HG03025 (cell line): ENCODE data around the gene NANS.

Experiments used
- ATAC-seq: cut with Tn5 transposase; IDR thresholded peaks from one replicate; pipeline ENCODE4 v1.9.1; 2021; ENCODE audit warnings: mild to moderate bottlenecking, moderate library complexity; ENCODE audit not compliant: unreplicated experiment, low FRiP score

NANS gene

GRCh38 chr9:98037357-98037756 is 19.2 kb upstream of the NANS start:
- no peak for ATAC-seq

GRCh38 chr9:98038958-98039357 is 17.6 kb upstream of the NANS start:
- no peak for ATAC-seq

- no peak for ATAC-seq
These were observed 16.9 kb upstream of the NANS start for GRCh38 chr9:98039607-98040017.

GRCh38 chr9:98040212-98040611 is 16.3 kb upstream of the NANS start:
- no peak for ATAC-seq

GRCh38 chr9:98043915-98044314 is 12.6 kb upstream of the NANS start:
- ATAC-seq, result no peak

GRCh38 chr9:98045234-98046179 is 11.0 kb upstream of the NANS start:
- no peak for ATAC-seq

- ATAC-seq, result no peak
These were observed 10.4 kb upstream of the NANS start for GRCh38 chr9:98046180-98046543.

GRCh38 chr9:98047002-98047401 is 9.5 kb upstream of the NANS start:
- no peak for ATAC-seq

- ATAC-seq, result no peak
These were observed 7.1 kb upstream of the NANS start for GRCh38 chr9:98049288-98050072.

GRCh38 chr9:98050351-98050750 is 6.2 kb upstream of the NANS start:
- ATAC-seq, result no peak

GRCh38 chr9:98054376-98054951 is 2.1 kb upstream of the NANS start:
- no peak for ATAC-seq

GRCh38 chr9:98057138-98057799 is 737 bp downstream of the NANS start:
- ATAC-seq, result no peak

GRCh38 chr9:98062161-98062560 is 5.6 kb downstream of the NANS start:
- ATAC-seq, result no peak

- ATAC-seq, result no peak
These were observed 8.3 kb downstream of the NANS start for GRCh38 chr9:98064623-98065392.

- no peak for ATAC-seq
These were observed 9.7 kb downstream of the NANS start for GRCh38 chr9:98066235-98066634.

GRCh38 chr9:98067184-98067583 is 10.7 kb downstream of the NANS start:
- ATAC-seq, result no peak

- no peak for ATAC-seq
These were observed 13.0 kb downstream of the NANS start for GRCh38 chr9:98069551-98069950.

GRCh38 chr9:98070704-98071103 is 14.2 kb downstream of the NANS start:
- no peak for ATAC-seq

GRCh38 chr9:98071737-98072136 is 15.2 kb downstream of the NANS start:
- no peak for ATAC-seq
